ENCODE measurements around the gene CCR5.
"Not testable (repeated sequence)": the region's sequence is repeated elsewhere in the genome, so short reads cannot be mapped to it uniquely, and the experiment has no call there.

CCR5 gene

GRCh38 chr3:46370839-46371518 lies at the start of gene CCR5:
Gene CCR5 (plus strand): TSS chr3:46370946. CDS start chr3:46372903, 1,957 bp downstream.
- no peak for DNase-seq

- no peak for DNase-seq
Measured at GRCh38 chr3:46321461-46322104, 49.2 kb upstream of the CCR5 start.

- no peak for DNase-seq
Measured at GRCh38 chr3:46324036-46324435, 46.7 kb upstream of the CCR5 start.

- DNase-seq: no peak
Measured at GRCh38 chr3:46325645-46326300, 45.0 kb upstream of the CCR5 start.

- DNase-seq: not testable (repeated sequence)
Measured at GRCh38 chr3:46330676-46331075, 40.1 kb upstream of the CCR5 start.

- no peak for DNase-seq
Measured at GRCh38 chr3:46334741-46335478, 35.8 kb upstream of the CCR5 start.

- no peak for DNase-seq
Measured at GRCh38 chr3:46335541-46335940, 35.2 kb upstream of the CCR5 start.

- DNase-seq: no peak
Measured at GRCh38 chr3:46337911-46338310, 32.8 kb upstream of the CCR5 start.

- no peak for DNase-seq
Measured at GRCh38 chr3:46338840-46339239, 31.9 kb upstream of the CCR5 start.

- DNase-seq: no peak
Measured at GRCh38 chr3:46344476-46344875, 26.3 kb upstream of the CCR5 start.

GRCh38 chr3:46348823-46349482 lies 21.8 kb upstream of the CCR5 start:
- DNase-seq: no peak

GRCh38 chr3:46349484-46350261 lies 21.1 kb upstream of the CCR5 start:
- DNase-seq: no peak

- no peak for DNase-seq
Measured at GRCh38 chr3:46350262-46350565, 20.5 kb upstream of the CCR5 start.

GRCh38 chr3:46351646-46352045 lies 19.1 kb upstream of the CCR5 start:
- DNase-seq: no peak

GRCh38 chr3:46353090-46353489 lies 17.7 kb upstream of the CCR5 start:
- DNase-seq: no peak

- DNase-seq: no peak
Measured at GRCh38 chr3:46353647-46354410, 16.9 kb upstream of the CCR5 start, which contains the start of gene CCR2. Gene CCR2 (plus strand): TSS chr3:46354111. CDS start chr3:46357528, 3,417 bp downstream.

GRCh38 chr3:46354478-46354877 lies 16.3 kb upstream of the CCR5 start:
- no peak for DNase-seq

GRCh38 chr3:46354984-46355383 lies 15.8 kb upstream of the CCR5 start:
- no peak for DNase-seq

- no peak for DNase-seq
Measured at GRCh38 chr3:46356276-46356675, 14.5 kb upstream of the CCR5 start.

GRCh38 chr3:46356909-46357308 lies 13.8 kb upstream of the CCR5 start:
- DNase-seq: no peak

- DNase-seq: no peak
Measured at GRCh38 chr3:46358466-46358865, 12.3 kb upstream of the CCR5 start.

Measured in CD4-positive, alpha-beta T cell treated with Interferon gamma for 1 hour (primary cell).